Activated CD8-positive, alpha-beta T cell treated with anti-CD3 and anti-CD28 coated beads, Interleukin-2, amount 10 ng/mL, durations not matched to agents 7 days and 5 days (primary cell): ENCODE measurements around the gene DDX28. TPM values are rescaled to one million over a fixed set of nuclear protein-coding genes. Genes with fewer than 3 reads are reported as not detected.
"Not testable (repeated sequence)": the region's sequence is repeated elsewhere in the genome, so short reads cannot be mapped to it uniquely, and the experiment has no call there.

Experiments used
- ATAC-seq: fragments of 150-1000 bp; cut with Tn5 transposase; one replicate; pipeline ENCODE4 v1.10.0; 2021; ENCODE audit warnings: moderate library complexity
- CTCF ChIA-PET: fragments of 350-600 bp; sonication (Branson Sonifier 250); formaldehyde crosslinking; loops from one replicate; lab custom pipeline; 2021; ENCODE audit warnings: antibody characterized with exemption; lab: Charles Lee
- POLR2A ChIA-PET: fragments of 350-600 bp; sonication (Branson Sonifier 250); formaldehyde crosslinking; loops from one replicate; lab custom pipeline; 2021; ENCODE audit warnings: antibody characterized with exemption; lab: Charles Lee
- DNase-seq: peaks from one replicate; pipeline ENCODE4 v3.0.0-alpha.2; 2020
- H3K27ac Mint-ChIP-seq: one replicate; pipeline ENCODE4 v1.8.0; 2021; ENCODE audit warnings: mild to moderate bottlenecking, mixed read lengths
- H3K27me3 Mint-ChIP-seq: one replicate; pipeline ENCODE4 v1.8.0; 2021; ENCODE audit warnings: low read depth, mixed read lengths
- H3K36me3 Mint-ChIP-seq: one replicate; pipeline ENCODE4 v1.8.0; 2021; ENCODE audit warnings: low read depth, mixed read lengths
- H3K4me1 Mint-ChIP-seq: one replicate; pipeline ENCODE4 v1.8.0; 2021; ENCODE audit warnings: low read depth, mixed read lengths
- H3K4me3 Mint-ChIP-seq: one replicate; pipeline ENCODE4 v1.8.0; 2021; ENCODE audit warnings: mild to moderate bottlenecking, mixed read lengths
- H3K9me3 Mint-ChIP-seq: one replicate; pipeline ENCODE4 v1.8.0; 2022; ENCODE audit warnings: mixed read lengths; ENCODE audit not compliant: insufficient read depth
- total RNA-seq, 2 experiments: library from RNA; stranded (reverse); gene quantifications; one replicate each; pipeline ENCODE4 v1.2.3, GENCODE V29; 2021

Gene DDX28
- total RNA-seq, 2 experiments from 2014 or later, result 13.6 to 13.9 TPM

- ChIA-PET CTCF (interaction anchor here (1.8 to 2.2 kb wide), 3 partner anchors 11 to 69 kb away, joined by 5 to 30 read pairs (median 14); no protein-coding TSS in a partner anchor), POLR2A (interaction anchor here (0.8 to 1.3 kb wide), 3 partner anchors 28 to 49 kb away, joined by 3 to 4 read pairs (median 3); partner anchors contain the start of genes DDX28 and DUS2)
- H3K27me3 Mint-ChIP-seq, result no peaks in the 10 kb centered on the region
- peaks cover 61% of the 10 kb centered on the region for H3K4me1 Mint-ChIP-seq
- no peaks in the 10 kb centered on the region for H3K9me3 Mint-ChIP-seq
- DNase-seq, result no peak
- peak overlapping the region; percentile 81 for H3K27ac Mint-ChIP-seq
- H3K36me3 Mint-ChIP-seq, result peaks cover 10% of the 10 kb centered on the region
- ATAC-seq, result no peak
- no peak overlapping the region for H3K4me3 Mint-ChIP-seq
Measured at GRCh38 chr16:67995423-67995822, 27.6 kb downstream of the DDX28 start.

DNA sequence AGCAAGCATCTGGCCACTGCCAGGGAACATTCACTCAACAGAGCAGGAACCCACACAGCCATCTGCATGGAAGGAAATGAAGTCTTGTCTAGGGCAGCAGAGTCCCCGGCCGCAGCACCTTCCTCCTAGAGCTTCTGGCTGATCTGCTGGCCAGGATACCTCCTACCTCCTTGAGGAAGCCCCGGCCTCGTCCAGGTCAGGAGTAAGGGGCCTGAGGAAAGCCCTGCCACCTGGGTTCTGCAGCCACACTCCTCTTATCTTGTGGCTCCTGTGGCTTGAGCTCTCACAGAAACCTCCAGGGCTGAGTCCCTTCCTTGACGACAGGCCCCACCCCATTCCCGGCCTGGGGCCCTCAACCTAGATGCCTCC lies 29.0 kb downstream of the DDX28 start:
- ChIA-PET POLR2A (interaction anchor here (0.7 to 1.9 kb wide), 5 partner anchors 10 to 91 kb away, joined by 3 to 5 read pairs (median 4); partner anchors contain the start of genes DDX28, DUS2 and NFATC3), CTCF (interaction anchor here (0.7 to 2.2 kb wide), 16 partner anchors 9 to 234 kb away, joined by 3 to 30 read pairs (median 4); partner anchors contain the start of genes DDX28, DPEP2NB and DUS2)
- DNase-seq (peak; percentile 48), ATAC-seq (peak; percentile 40)
- peaks cover 47% of the 10 kb centered on the region for H3K4me1 Mint-ChIP-seq
- H3K36me3 Mint-ChIP-seq, H3K9me3 Mint-ChIP-seq, H3K27me3 Mint-ChIP-seq: not testable (repeated sequence)
- H3K4me3 Mint-ChIP-seq, result peak overlapping the region; percentile 78
- H3K27ac Mint-ChIP-seq, result peak overlapping the region; percentile 97

- CTCF ChIA-PET, result interaction anchor here (0.7 to 2.2 kb wide), 16 partner anchors 9 to 235 kb away, joined by 3 to 30 read pairs (median 4); partner anchors contain the start of genes DDX28, DPEP2NB and DUS2
- Mint-ChIP-seq H3K9me3 (no peaks in the 10 kb centered on the region), H3K36me3 (peaks cover 4% of the 10 kb centered on the region), H3K4me1 (peaks cover 42% of the 10 kb centered on the region), H3K27me3 (no peaks in the 10 kb centered on the region), H3K4me3 (peak overlapping the region; percentile 78), H3K27ac (peak overlapping the region; percentile 97)
- ATAC-seq (peak; percentile 93), DNase-seq (peak; percentile 89)
- POLR2A ChIA-PET, result interaction anchor here (0.7 to 1.9 kb wide), 5 partner anchors 10 to 92 kb away, joined by 3 to 5 read pairs (median 4); partner anchors contain the start of genes DDX28, DUS2 and NFATC3
Measured at GRCh38 chr16:67993207-67994039, 29.6 kb downstream of the DDX28 start.

GRCh38 chr16:67992661-67993206 lies 30.3 kb downstream of the DDX28 start:
- Mint-ChIP-seq H3K36me3 (peaks cover 4% of the 10 kb centered on the region), H3K9me3 (no peaks in the 10 kb centered on the region), H3K4me1 (peaks cover 39% of the 10 kb centered on the region), H3K27me3 (no peaks in the 10 kb centered on the region), H3K4me3 (no peak overlapping the region), H3K27ac (peak overlapping the region; percentile 97)
- CTCF ChIA-PET, result interaction anchor here (1.0 to 2.5 kb wide), 6 partner anchors 9 to 274 kb away, joined by 3 to 18 read pairs (median 5); partner anchors contain the start of genes DDX28, DUS2 and GFOD2
- ATAC-seq (no peak), DNase-seq (no peak)
- POLR2A ChIA-PET, result no interaction called here

DNA sequence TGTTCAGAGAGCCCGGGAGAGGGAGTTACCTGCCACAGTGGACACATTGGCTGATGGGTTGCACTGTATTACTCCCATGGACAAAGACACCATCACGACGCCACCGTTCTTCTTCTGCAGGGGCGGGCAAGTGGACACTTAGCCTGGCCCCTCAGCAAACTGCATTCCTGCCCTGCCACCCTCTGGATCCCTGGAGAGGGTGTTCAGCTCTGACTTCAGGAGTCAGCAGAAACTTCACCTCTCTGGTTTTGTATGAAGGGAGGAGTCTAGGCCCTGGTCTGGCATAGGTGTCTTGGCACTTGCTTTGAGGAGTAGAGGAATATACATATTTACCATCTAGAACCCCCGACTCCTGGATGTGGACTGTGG lies 33.0 kb downstream of the DDX28 start:
- Mint-ChIP-seq H3K9me3 (no peaks in the 10 kb centered on the region), H3K27ac (no peak overlapping the region), H3K36me3 (no peaks in the 10 kb centered on the region), H3K4me1 (peaks cover 28% of the 10 kb centered on the region), H3K4me3 (no peak overlapping the region), H3K27me3 (no peaks in the 10 kb centered on the region)
- POLR2A ChIA-PET, result interaction anchor here (2.1 kb wide), 1 partner anchor 9 kb away, joined by 4 read pairs; the partner anchor contains the start of gene DPEP2
- DNase-seq, result no peak
- CTCF ChIA-PET, result interaction anchor here (1.4 to 1.8 kb wide), 3 partner anchors 9 to 51 kb away, joined by 4 to 7 read pairs (median 6); no protein-coding TSS in a partner anchor
- ATAC-seq, result no peak

DNA sequence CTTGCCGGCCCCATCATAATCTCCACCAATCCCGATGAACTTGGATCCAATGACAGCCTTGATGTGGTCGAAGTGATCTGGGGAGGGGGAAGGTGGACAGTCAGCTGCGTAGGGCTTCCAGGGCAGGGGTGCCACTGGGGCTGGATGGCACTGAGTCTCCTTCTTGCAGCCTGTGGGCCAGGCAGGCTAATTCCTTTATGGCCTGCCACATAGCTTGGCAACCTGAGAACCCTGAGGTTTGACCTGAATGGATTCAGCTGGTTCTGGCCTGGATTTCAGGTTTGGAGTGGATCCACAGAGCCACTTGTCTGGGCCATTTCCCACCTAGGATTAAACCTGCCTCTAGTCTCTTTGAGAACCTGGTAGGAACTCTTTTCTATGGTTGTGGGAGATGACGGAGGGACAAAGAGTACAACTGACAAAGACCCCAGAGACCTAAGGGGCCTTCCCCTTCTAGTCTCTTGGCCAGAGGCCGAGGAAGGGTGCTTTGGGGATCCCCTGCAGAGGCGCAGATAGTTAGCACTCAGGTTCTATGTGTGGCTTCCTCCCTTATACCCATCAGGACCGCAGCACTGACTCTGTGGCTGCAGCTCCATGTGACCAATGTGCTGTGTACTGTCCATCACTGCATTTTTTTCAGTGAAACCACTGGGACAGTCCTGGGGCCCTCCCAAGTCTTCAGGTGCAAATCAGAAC lies 33.6 kb downstream of the DDX28 start:
- Mint-ChIP-seq H3K27ac (no peak overlapping the region), H3K27me3 (no peaks in the 10 kb centered on the region), H3K4me1 (peaks cover 29% of the 10 kb centered on the region), H3K36me3 (no peaks in the 10 kb centered on the region), H3K9me3 (no peaks in the 10 kb centered on the region), H3K4me3 (no peak overlapping the region)
- DNase-seq, result no peak
- POLR2A ChIA-PET, result interaction anchor here (2.1 kb wide), 1 partner anchor 10 kb away, joined by 4 read pairs; the partner anchor contains the start of gene DPEP2
- CTCF ChIA-PET, result interaction anchor here (0.6 to 1.8 kb wide), 4 partner anchors 9 to 51 kb away, joined by 3 to 7 read pairs (median 5); no protein-coding TSS in a partner anchor
- no peak for ATAC-seq

GRCh38 chr16:67988675-67989074 lies 34.4 kb downstream of the DDX28 start:
- Mint-ChIP-seq H3K4me3 (no peak overlapping the region), H3K36me3 (no peaks in the 10 kb centered on the region), H3K9me3 (no peaks in the 10 kb centered on the region), H3K4me1 (peaks cover 30% of the 10 kb centered on the region), H3K27ac (no peak overlapping the region), H3K27me3 (no peaks in the 10 kb centered on the region)
- ATAC-seq, result no peak
- ChIA-PET POLR2A (interaction anchor here (2.1 kb wide), 1 partner anchor 11 kb away, joined by 4 read pairs; the partner anchor contains the start of gene DPEP2), CTCF (interaction anchor here (0.6 to 3.0 kb wide), 5 partner anchors 10 to 55 kb away, joined by 3 to 9 read pairs (median 4); no protein-coding TSS in a partner anchor)
- no peak for DNase-seq

DNA sequence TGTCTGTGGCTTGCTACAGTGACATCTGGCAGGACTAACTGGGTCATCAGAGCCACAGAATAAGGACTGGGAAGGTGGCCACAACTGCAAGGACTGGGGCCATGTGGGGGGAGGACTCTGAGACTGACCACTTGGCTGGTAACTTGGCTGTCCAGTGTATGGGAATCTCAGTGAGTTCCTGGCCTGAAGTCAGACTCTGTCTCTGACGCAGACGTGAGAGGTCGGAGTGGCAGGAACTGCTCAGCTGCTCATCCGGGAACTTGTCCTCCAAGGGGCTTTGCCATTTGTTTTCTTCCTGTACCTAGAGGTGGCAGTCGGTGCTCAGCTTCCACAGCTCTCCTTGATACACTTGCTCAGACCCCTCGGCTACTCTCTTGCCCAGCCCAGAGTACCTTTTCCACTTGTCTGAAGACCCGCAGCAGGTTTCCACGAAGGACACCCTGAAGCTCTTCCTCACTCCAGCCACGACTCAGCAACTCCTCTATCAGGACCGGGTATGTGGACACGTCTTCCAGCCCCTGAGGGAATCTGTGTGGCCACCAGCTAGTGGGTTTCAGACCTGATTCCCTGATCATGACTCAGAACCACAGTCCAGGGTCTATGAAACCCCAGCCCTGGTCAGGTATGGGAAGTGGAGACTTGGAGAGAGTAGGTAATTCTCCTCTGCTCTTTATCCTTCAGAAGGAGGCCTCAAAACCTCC lies 35.4 kb downstream of the DDX28 start:
- Mint-ChIP-seq H3K9me3 (no peaks in the 10 kb centered on the region), H3K27ac (no peak overlapping the region), H3K4me3 (no peak overlapping the region), H3K4me1 (peaks cover 31% of the 10 kb centered on the region), H3K36me3 (no peaks in the 10 kb centered on the region), H3K27me3 (no peaks in the 10 kb centered on the region)
- ATAC-seq (no peak), DNase-seq (no peak)
- ChIA-PET CTCF (interaction anchor here (1.3 to 3.0 kb wide), 2 partner anchors 53 to 171 kb away, joined by 3 to 9 read pairs; no protein-coding TSS in a partner anchor), POLR2A (interaction anchor here (0.9 kb wide), 1 partner anchor 35 kb away, joined by 3 read pairs; no protein-coding TSS in a partner anchor)

DNA sequence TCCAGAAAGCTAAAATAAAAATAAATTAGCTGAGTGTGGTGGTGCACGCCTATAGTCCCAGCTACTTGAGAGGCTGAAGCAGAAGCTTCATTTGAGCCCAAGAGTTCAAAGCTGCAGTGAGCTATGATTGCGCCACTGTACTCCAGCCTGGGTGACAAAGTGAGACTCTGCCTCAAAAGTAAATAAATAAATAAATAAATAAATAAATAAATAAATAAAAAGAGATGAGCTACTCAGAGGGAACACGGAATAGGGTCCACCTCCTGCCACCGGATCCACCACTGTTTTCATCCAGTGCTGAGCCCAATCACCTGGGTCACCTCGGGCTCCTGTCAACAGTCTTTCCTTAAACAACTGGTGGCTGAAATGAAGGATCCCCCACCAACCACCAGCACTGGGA lies 36.1 kb downstream of the DDX28 start:
- DNase-seq (no peak), ATAC-seq (no peak)
- no peak overlapping the region for H3K27ac Mint-ChIP-seq
- no peaks in the 10 kb centered on the region for H3K27me3 Mint-ChIP-seq
- no peak overlapping the region for H3K4me3 Mint-ChIP-seq
- CTCF ChIA-PET, result interaction anchor here (1.0 to 3.0 kb wide), 3 partner anchors 48 to 170 kb away, joined by 3 to 9 read pairs (median 3); no protein-coding TSS in a partner anchor
- no peaks in the 10 kb centered on the region for H3K36me3 Mint-ChIP-seq
- peaks cover 27% of the 10 kb centered on the region for H3K4me1 Mint-ChIP-seq
- POLR2A ChIA-PET, result interaction anchor here (0.9 kb wide), 1 partner anchor 36 kb away, joined by 3 read pairs; no protein-coding TSS in a partner anchor
- H3K9me3 Mint-ChIP-seq, result no peaks in the 10 kb centered on the region

- DNase-seq (no peak), ATAC-seq (no peak)
- Mint-ChIP-seq H3K36me3 (no peaks in the 10 kb centered on the region), H3K4me1 (peaks cover 27% of the 10 kb centered on the region), H3K27me3 (peaks cover 2% of the 10 kb centered on the region), H3K4me3 (no peak overlapping the region), H3K27ac (no peak overlapping the region), H3K9me3 (no peaks in the 10 kb centered on the region)
- POLR2A ChIA-PET, result interaction anchor here (0.6 to 1.5 kb wide), 4 partner anchors 11 to 41 kb away, joined by 3 to 5 read pairs (median 4); partner anchors contain the start of genes DDX28 and DUS2
- CTCF ChIA-PET, result interaction anchor here (1.2 to 5.4 kb wide), 6 partner anchors 9 to 166 kb away, joined by 3 to 32 read pairs (median 6); partner anchors contain the start of gene PSMB10
Measured at GRCh38 chr16:67982011-67982696, 40.9 kb downstream of the DDX28 start.
